Measurements from ENCODE around the gene CYSTM1. TPM values are rescaled to one million over a fixed set of nuclear protein-coding genes. Genes with fewer than 3 reads are reported as not detected.
A peak's percentile ranks its signal among the peaks of the same experiment; 100 is the strongest.

Gene CYSTM1
- total and polyA plus RNA-seq, 7 donors: 193 to 601 (median 297) TPM

GRCh38 chr5:140182075-140182711 is 7.2 kb downstream of the CYSTM1 start:
- Histone ChIP-seq H3K4me1 (peaks cover 88% of the 10 kb centered on the region), H3K4me3 (no peak overlapping the region), H3K36me3 (ENCODE audit: insufficient read depth in 1 of 2, low read depth in 1 of 2) (no peaks in the 10 kb centered on the region), H3K27me3 (ENCODE audit: insufficient read depth in 3 of 3, low read length in 2 of 3) (no peaks in the 10 kb centered on the region), H3K9me3 (no peaks in the 10 kb centered on the region), H3K27ac (peak overlapping the region; percentile 100)
- ATAC-seq (peak; percentile 22 to 67 (median 52)), DNase-seq (no peak)
- 49 to 56% (median 51%) methylated on average over 2 of the region's 2 CpGs for WGBS, 3 donors
- no peak for TF ChIP-seq CTCF (IDR thresholded peaks at IDR 0.05)
- intact Hi-C loops (cut with DNase I): loop anchor here in 1 of 2 donors (5.0 kb wide), 1 partner anchor 35 kb away; no protein-coding TSS in a partner anchor

GRCh38 chr5:140182803-140183367 is 7.9 kb downstream of the CYSTM1 start:
- Histone ChIP-seq H3K36me3 (ENCODE audit: insufficient read depth in 1 of 2, low read depth in 1 of 2) (no peaks in the 10 kb centered on the region), H3K4me3 (no peak overlapping the region), H3K4me1 (peaks cover 82% of the 10 kb centered on the region), H3K9me3 (no peaks in the 10 kb centered on the region), H3K27me3 (ENCODE audit: insufficient read depth in 3 of 3, low read length in 2 of 3) (no peaks in the 10 kb centered on the region), H3K27ac (peak overlapping the region; percentile 100)
- DNase-seq (peak; percentile 28 to 54), ATAC-seq (peak; percentile 23 to 40 (median 37))
- no peak for TF ChIP-seq CTCF (IDR thresholded peaks at IDR 0.05)
- 31 to 55% (median 34%) methylated on average over 5 of the region's 5 CpGs for WGBS, 3 donors
- intact Hi-C loops (cut with DNase I): loop anchor here in 1 of 2 donors (5.0 kb wide), 1 partner anchor 34 kb away; no protein-coding TSS in a partner anchor

GRCh38 chr5:140185409-140185808 is 10.4 kb downstream of the CYSTM1 start:
- no peaks in the 10 kb centered on the region for H3K36me3 ChIP-seq (ENCODE audit: insufficient read depth in 1 of 2, low read depth in 1 of 2)
- H3K27ac ChIP-seq: peak overlapping the region; percentile 54
- no peaks in the 10 kb centered on the region for H3K27me3 ChIP-seq (ENCODE audit: insufficient read depth in 3 of 3, low read length in 2 of 3)
- TF ChIP-seq CTCF (IDR thresholded peaks at IDR 0.05): no peak
- peaks cover 75% of the 10 kb centered on the region for H3K4me1 ChIP-seq
- no peak for DNase-seq
- intact Hi-C loops (cut with DNase I): no loop called here
- no peaks in the 10 kb centered on the region for H3K9me3 ChIP-seq
- 80 to 91% (median 90%) methylated on average over 2 of the region's 2 CpGs for WGBS, 3 donors
- no peak overlapping the region for H3K4me3 ChIP-seq
- no peak for ATAC-seq

GRCh38 chr5:140186267-140186671 is 11.3 kb downstream of the CYSTM1 start:
- intact Hi-C loops (cut with DNase I): no loop called here
- Histone ChIP-seq H3K4me1 (peaks cover 74% of the 10 kb centered on the region), H3K27me3 (ENCODE audit: insufficient read depth in 3 of 3, low read length in 2 of 3) (no peaks in the 10 kb centered on the region), H3K36me3 (ENCODE audit: insufficient read depth in 1 of 2, low read depth in 1 of 2) (no peaks in the 10 kb centered on the region), H3K9me3 (no peaks in the 10 kb centered on the region), H3K27ac (peak overlapping the region; percentile 54), H3K4me3 (no peak overlapping the region)
- ATAC-seq (no peak), DNase-seq (no peak)
- 79 to 87% (median 82%) methylated on average over 5 of the region's 5 CpGs for WGBS, 3 donors
- no peak for TF ChIP-seq CTCF (IDR thresholded peaks at IDR 0.05)
